Sigmoid colon (tissue), 7 donors: ENCODE measurements around the gene KMT5C. TPM values are rescaled to one million over a fixed set of nuclear protein-coding genes. Genes with fewer than 3 reads are reported as not detected.

ENCODE experiments used
- DNase-seq: peaks from one replicate; pipeline ENCODE4 v3.0.0-alpha.2; 2019
- H3K27ac ChIP-seq, 4 donors: fragments of 200-600 bp; sonication (generic); one replicate each; pipeline ENCODE4 v1.5.1; 2016 to 2019; ENCODE audit warnings: mild to moderate bottlenecking in 1 of 4
- H3K27me3 ChIP-seq, 3 donors: fragments of 200-600 bp; sonication (generic); one replicate each; pipeline ENCODE4 v1.5.1; 2019; ENCODE audit warnings: mild to moderate bottlenecking in 1 of 3
- H3K36me3 ChIP-seq, 4 donors: fragments of 200-600 bp; sonication (generic); one replicate each; pipeline ENCODE4 v1.5.1; 2016 to 2019
- H3K4me1 ChIP-seq, 4 donors: fragments of 200-600 bp; sonication (generic); one replicate each; pipeline ENCODE4 v1.5.1; 2017 to 2019
- H3K4me3 ChIP-seq, 4 donors: fragments of 200-600 bp; sonication (generic); one replicate each; pipeline ENCODE4 v1.5.1; 2017 to 2019; ENCODE audit warnings: mild to moderate bottlenecking in 2 of 4, moderate library complexity in 1 of 4
- H3K9me3 ChIP-seq, 4 donors: fragments of 200-600 bp in 3 of 4; sonication (generic) in 3 of 4; one replicate each; pipeline versions ENCODE4 v1.5.1 to v1.6.1; 2013 to 2019
- EP300 ChIP-seq, 4 donors: sonication (generic); formaldehyde crosslinking; IDR thresholded peaks; one replicate each; pipeline ENCODE4 v1.6.1; 2017; ENCODE audit warnings: antibody characterized with exemption in 4 of 4
- POLR2A ChIP-seq, 2 donors: fragments of 450-650 bp; IDR thresholded peaks; one replicate each; pipeline ENCODE4 v1.6.1; 2016; ENCODE audit warnings: antibody characterized with exemption in 2 of 2, mild to moderate bottlenecking in 2 of 2, moderate library complexity in 2 of 2
- POLR2AphosphoS5 ChIP-seq, 4 donors: sonication (generic); formaldehyde crosslinking; IDR thresholded peaks; one replicate each; pipeline ENCODE4 v1.6.1; 2017; ENCODE audit warnings: antibody characterized with exemption in 4 of 4
- WGBS, 2 donors: extraction: QIAGEN DNeasy Blood & Tissue Kit; methylation state at CpG; one replicate each; pipeline ENCODE4 v1.1.7; 2013; 5-methylcytosine and 5-hydroxymethylcytosine counted together
- intact Hi-C: fragments of 100-400 bp; cut with DNase I; formaldehyde crosslinking; loops from one replicate; pipeline ENCODE4 v1.15.1; 2023
- polyA plus RNA-seq, 3 donors: library from polyadenylated mRNA; stranded (reverse); fragments of 200-250 nt; gene quantifications; one replicate each; pipeline ENCODE4 v1.2.3, GENCODE V29; 2013
- total RNA-seq, 4 donors: library from RNA; depleted of rRNA; stranded (reverse); fragments of >200 nt; gene quantifications; one replicate each; pipeline ENCODE4 v1.1.0, GENCODE V29; 2016
- TF ChIP-seq, protein P1 (sequence below), 4 experiments: fragments of 450-650 bp in 3 of 4; fragments of 200-600 bp in 1 of 4; IDR thresholded peaks; one replicate each; pipeline ENCODE4 v1.5.1; 2016 to 2019; ENCODE audit warnings: antibody characterized with exemption in 4 of 4, mild to moderate bottlenecking in 3 of 4, moderate library complexity in 2 of 4
- donor health status: healthy with polysubstance abuse.
- donor health status: Bipolar disorder and iron deficiency.
- donor health status: healthy.

Gene KMT5C
- total and polyA plus RNA-seq, 7 donors, result 3.0 to 14.8 (median 9.1) TPM

DNA sequence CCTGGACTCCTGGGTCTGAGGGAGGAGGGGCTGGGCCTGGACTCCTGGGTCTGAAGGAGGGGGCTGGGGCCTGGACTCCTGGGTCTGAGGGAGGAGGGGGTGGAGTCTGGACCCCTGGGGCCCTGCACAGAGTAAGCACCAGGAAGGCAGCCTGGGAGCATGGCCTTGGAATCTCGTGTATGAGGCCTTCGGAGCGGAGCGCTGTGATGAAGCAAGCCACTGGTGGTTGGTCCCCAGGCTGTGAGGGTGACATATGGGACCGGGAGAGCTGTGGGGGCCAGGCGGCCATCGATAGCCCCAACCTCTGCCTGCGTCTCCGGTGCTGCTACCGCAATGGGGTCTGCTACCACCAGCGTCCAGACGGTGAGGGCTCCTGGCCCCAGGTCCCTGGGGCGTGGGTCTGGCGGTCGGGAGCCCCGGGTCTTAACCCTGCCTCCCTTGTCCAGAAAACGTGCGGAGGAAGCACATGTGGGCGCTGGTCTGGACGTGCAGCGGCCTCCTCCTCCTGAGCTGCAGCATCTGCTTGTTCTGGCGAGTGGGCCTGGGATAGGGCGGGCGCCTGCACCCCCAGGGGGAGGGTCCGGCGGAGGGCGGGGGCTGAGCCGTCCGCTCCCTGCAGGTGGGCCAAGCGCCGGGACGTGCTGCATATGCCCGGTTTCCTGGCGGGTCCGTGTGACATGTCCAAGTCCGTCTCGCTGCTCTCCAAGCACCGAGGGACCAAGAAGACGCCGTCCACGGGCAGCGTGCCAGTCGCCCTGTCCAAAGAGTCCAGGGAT lies 37.9 kb downstream of the KMT5C start:
- intact Hi-C loops, result no loop called here
- H3K27me3 ChIP-seq, result peaks cover 33 to 56% (median 45%) of the 10 kb centered on the region in 3 donors

DNA sequence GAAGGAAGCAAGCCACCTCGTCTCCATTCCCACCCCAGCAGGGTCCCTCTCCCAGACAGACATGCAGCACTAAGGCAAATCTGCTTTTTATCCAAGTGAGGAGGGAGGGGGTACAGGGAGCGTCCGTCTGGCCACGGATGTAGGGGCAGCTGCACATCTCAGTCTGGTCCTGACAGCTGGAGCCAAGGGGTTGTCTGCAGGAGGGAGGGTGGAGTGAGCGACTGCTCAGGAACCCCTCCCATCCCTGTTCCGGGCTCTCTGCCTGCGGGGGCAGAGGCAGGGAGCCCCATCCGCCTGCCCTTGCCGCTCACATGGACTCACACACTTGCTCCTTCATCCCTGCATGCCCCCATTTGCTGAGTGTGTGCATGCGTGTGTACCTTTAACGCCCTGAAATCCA lies 39.5 kb downstream of the KMT5C start:
- 69 to 73% methylated on average over 11 of the region's 11 CpGs for WGBS, 2 donors
- no peak overlapping the region for H3K27ac ChIP-seq
- no peaks in the 10 kb centered on the region for H3K36me3 ChIP-seq
- no peak for TF ChIP-seq POLR2A (IDR thresholded peaks at IDR 0.05)
- no peak for TF ChIP-seq POLR2AphosphoS5 (IDR thresholded peaks at IDR 0.05)
- TF ChIP-seq, protein P1, sequence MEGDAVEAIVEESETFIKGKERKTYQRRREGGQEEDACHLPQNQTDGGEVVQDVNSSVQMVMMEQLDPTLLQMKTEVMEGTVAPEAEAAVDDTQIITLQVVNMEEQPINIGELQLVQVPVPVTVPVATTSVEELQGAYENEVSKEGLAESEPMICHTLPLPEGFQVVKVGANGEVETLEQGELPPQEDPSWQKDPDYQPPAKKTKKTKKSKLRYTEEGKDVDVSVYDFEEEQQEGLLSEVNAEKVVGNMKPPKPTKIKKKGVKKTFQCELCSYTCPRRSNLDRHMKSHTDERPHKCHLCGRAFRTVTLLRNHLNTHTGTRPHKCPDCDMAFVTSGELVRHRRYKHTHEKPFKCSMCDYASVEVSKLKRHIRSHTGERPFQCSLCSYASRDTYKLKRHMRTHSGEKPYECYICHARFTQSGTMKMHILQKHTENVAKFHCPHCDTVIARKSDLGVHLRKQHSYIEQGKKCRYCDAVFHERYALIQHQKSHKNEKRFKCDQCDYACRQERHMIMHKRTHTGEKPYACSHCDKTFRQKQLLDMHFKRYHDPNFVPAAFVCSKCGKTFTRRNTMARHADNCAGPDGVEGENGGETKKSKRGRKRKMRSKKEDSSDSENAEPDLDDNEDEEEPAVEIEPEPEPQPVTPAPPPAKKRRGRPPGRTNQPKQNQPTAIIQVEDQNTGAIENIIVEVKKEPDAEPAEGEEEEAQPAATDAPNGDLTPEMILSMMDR (IDR thresholded peaks at IDR 0.05), result no peak
- intact Hi-C loops, result no loop called here
- no peaks in the 10 kb centered on the region for H3K9me3 ChIP-seq
- H3K4me1 ChIP-seq, result peaks cover 0 to 16% (median 12%) of the 10 kb centered on the region in 4 donors
- H3K27me3 ChIP-seq, result peaks cover 20 to 40% (median 29%) of the 10 kb centered on the region in 3 donors
- no peak for DNase-seq
- no peak overlapping the region for H3K4me3 ChIP-seq

More for the DNA sequence above, 37.9 kb downstream of the KMT5C start:
- Histone ChIP-seq H3K27ac (no peak overlapping the region), H3K9me3 (no peaks in the 10 kb centered on the region), H3K4me3 (no peak overlapping the region), H3K36me3 (no peaks in the 10 kb centered on the region), H3K4me1 (peaks cover 0 to 13% (median 7%) of the 10 kb centered on the region in 4 donors)
- DNase-seq, result no peak
- 50 to 75% methylated on average over 43 of the region's 43 CpGs for WGBS, 2 donors
- no peak for TF ChIP-seq POLR2AphosphoS5 (IDR thresholded peaks at IDR 0.05)
- TF ChIP-seq EP300 (IDR thresholded peaks at IDR 0.05), result no peak
- no peak for TF ChIP-seq POLR2A (IDR thresholded peaks at IDR 0.05)
- TF ChIP-seq, protein P1 (IDR thresholded peaks at IDR 0.05), result no peak

DNA sequence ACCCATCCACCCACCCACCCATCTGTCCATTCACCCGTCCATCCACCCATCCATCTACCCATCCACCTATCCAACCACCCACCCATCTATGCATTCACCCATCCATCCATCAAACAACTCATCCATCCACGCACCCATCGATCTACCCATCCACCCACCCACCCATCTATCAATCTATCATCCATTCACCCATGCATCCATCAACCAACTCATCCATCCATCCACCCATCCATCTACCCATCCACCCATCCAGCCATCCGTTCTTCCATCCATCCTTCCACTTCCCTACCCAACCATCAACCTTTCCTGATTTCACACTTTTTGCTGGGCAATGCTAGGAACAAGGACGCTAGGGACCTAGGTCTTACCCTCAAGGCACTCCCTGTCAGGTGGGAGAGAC lies 42.3 kb downstream of the KMT5C start:
- H3K4me1 ChIP-seq, result peaks cover 0 to 30% (median 26%) of the 10 kb centered on the region in 4 donors
- 96 to 97% methylated on average over 5 of the region's 5 CpGs for WGBS, 2 donors
- no peak overlapping the region for H3K27ac ChIP-seq
- H3K4me3 ChIP-seq, result no peak overlapping the region
- peaks cover under 1 to 11% (median 8%) of the 10 kb centered on the region in 3 donors for H3K27me3 ChIP-seq
- no peak for DNase-seq
- TF ChIP-seq, protein P1 (IDR thresholded peaks at IDR 0.05), result no peak
- no peak for TF ChIP-seq POLR2AphosphoS5 (IDR thresholded peaks at IDR 0.05)
- no peak for TF ChIP-seq EP300 (IDR thresholded peaks at IDR 0.05)
- no peak for TF ChIP-seq POLR2A (IDR thresholded peaks at IDR 0.05)
- H3K36me3 ChIP-seq, result peaks cover 0 to 2% (median 0%) of the 10 kb centered on the region in 4 donors
- H3K9me3 ChIP-seq, result no peaks in the 10 kb centered on the region
- intact Hi-C loops, result no loop called here

DNA sequence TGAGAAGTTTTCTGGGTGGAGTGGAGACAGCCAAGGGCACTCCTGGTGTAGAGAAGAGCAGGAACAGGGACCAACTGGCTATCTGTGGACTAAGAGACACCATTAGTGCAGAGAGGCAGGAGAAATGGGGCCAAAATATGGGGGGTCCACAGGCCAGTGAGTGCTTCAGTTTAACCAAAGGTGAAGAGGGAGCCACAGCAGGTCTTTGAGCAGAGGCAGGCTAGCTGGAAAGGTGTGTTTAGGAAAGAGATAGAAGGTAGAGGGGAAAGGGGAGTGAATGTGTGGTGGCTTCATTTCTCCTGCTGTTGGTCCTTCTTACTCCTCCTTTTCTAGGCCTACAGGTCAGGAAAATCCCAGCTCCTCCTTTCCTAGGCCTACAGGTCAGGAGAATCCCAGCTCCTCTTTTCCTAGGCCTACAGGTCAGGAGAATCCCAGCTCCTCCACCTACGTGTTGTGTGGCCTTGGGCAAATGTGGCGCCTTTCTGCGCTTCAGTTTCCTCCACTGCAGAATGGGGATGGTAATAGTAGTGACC lies 42.9 kb downstream of the KMT5C start:
- Histone ChIP-seq H3K4me3 (no peak overlapping the region), H3K9me3 (no peaks in the 10 kb centered on the region), H3K36me3 (peaks cover 3 to 4% (median 3%) of the 10 kb centered on the region in 4 donors), H3K4me1 (peaks cover 0 to 35% (median 31%) of the 10 kb centered on the region in 4 donors), H3K27ac (no peak overlapping the region), H3K27me3 (peaks cover 0 to 6% (median 4%) of the 10 kb centered on the region in 3 donors)
- 96 to 97% methylated on average over 3 of the region's 3 CpGs for WGBS, 2 donors
- intact Hi-C loops, result loop anchor here (1.0 kb wide), 2 partner anchors 43 to 80 kb away; partner anchors contain the start of gene KMT5C
- TF ChIP-seq, protein P1 (IDR thresholded peaks at IDR 0.05), result no peak
- no peak for TF ChIP-seq POLR2A (IDR thresholded peaks at IDR 0.05)
- TF ChIP-seq EP300 (IDR thresholded peaks at IDR 0.05), result no peak
- no peak for TF ChIP-seq POLR2AphosphoS5 (IDR thresholded peaks at IDR 0.05)
- DNase-seq, result no peak
